HCT116 (cell line): Measurements from ENCODE around the gene HSPA9. TPM values are rescaled to one million over a fixed set of nuclear protein-coding genes. Genes with fewer than 3 reads are reported as not detected.

ENCODE experiments used
- ATAC-seq: fragments of 200-7000 bp; cut with Tn5 transposase; 2 replicates; pipeline ENCODE4 v1.9.1; 2020; ENCODE audit warnings: mild to moderate bottlenecking, moderate library complexity
- BruUV-seq: library from RNA; stranded (reverse); fragments of 400-500 nt; replicated peaks from 2 replicates; lab custom pipeline; 2021; lab: Mats Ljungman, UMichigan
- CTCF ChIA-PET: fragments of 300-600 bp; sonication (Branson Sonifier 250); formaldehyde crosslinking; loops from one replicate; lab custom pipeline; 2021; ENCODE audit warnings: antibody characterized with exemption; lab: Charles Lee
- POLR2A ChIA-PET: fragments of 300-600, 350-600 bp; sonication (Branson Sonifier 250); formaldehyde crosslinking; loops from one replicate; lab custom pipeline; 2021; ENCODE audit warnings: antibody characterized with exemption; lab: Charles Lee
- RAD21 ChIA-PET, 2 experiments: fragments of 300-600 bp; sonication (Branson Sonifier 250); formaldehyde crosslinking; loops; one replicate each; lab custom pipeline; 2023; ENCODE audit warnings: low total read pairs in 2 of 2; ENCODE audit not compliant: uncharacterized antibody in 2 of 2, unreplicated experiment in 2 of 2, low non-redundant PET in 1 of 2; lab: Charles Lee
- DNase-seq: peaks from one replicate; pipeline ENCODE4 v3.0.0-alpha.2; 2010; ENCODE audit warnings: low read depth, low spot score
- H2AFZ ChIP-seq: fragments of 200-600 bp; shearing (Covaris generic), sonication (generic); 2 replicates; pipeline ENCODE4 v1.6.1; 2017; ENCODE audit warnings: low read depth, mixed run types, mixed read lengths, antibody characterized with exemption, low read length; ENCODE audit not compliant: poor library complexity, severe bottlenecking
- H3K27ac ChIP-seq: 2 replicates; pipeline ENCODE4 v1.5.1; 2012; ENCODE audit warnings: low read depth, low read length
- H3K27me3 ChIP-seq: fragments of 200-600 bp; sonication (generic); 2 replicates; pipeline ENCODE4 v1.6.1; 2016; ENCODE audit warnings: mixed run types, low read length, mixed read lengths; ENCODE audit not compliant: insufficient read depth
- H3K36me3 ChIP-seq, 2 experiments: fragments of 200-500 bp in 1 of 2; fragments of 200-600 bp in 1 of 2; sonication (Bioruptor generic) in 1 of 2; sonication (generic) in 1 of 2; 2 replicates each; pipeline versions ENCODE4 v1.5.1 to v1.6.1; 2014 to 2016; ENCODE audit warnings: low read length in 2 of 2, inconsistent platforms in 1 of 2, mixed read lengths in 1 of 2, mixed run types in 1 of 2; ENCODE audit not compliant: insufficient read depth in 2 of 2, control insufficient read depth in 1 of 2
- H3K4me1 ChIP-seq, 2 experiments: fragments of 200-600 bp in 1 of 2; sonication (generic) in 1 of 2; 2 replicates each; pipeline versions ENCODE4 v1.5.1 to v1.6.1; 2012 to 2017; ENCODE audit warnings: low read length in 2 of 2, inconsistent platforms in 1 of 2, mild to moderate bottlenecking in 1 of 2, mixed read lengths in 1 of 2, mixed run types in 1 of 2, moderate library complexity in 1 of 2; ENCODE audit not compliant: insufficient read depth in 2 of 2, control insufficient read depth in 1 of 2
- H3K4me2 ChIP-seq: fragments of 200-600 bp; sonication (generic); 2 replicates; pipeline ENCODE4 v1.6.1; 2017; ENCODE audit warnings: mixed run types, low read length, mixed read lengths
- H3K4me3 ChIP-seq, 2 experiments: fragments of 200-600 bp in 1 of 2; sonication (generic) in 1 of 2; replicated peaks in 1 of 2; 2 replicates each; pipeline ENCODE4 v1.5.1; 2011 to 2016; ENCODE audit warnings: low read length in 2 of 2, control low read depth in 1 of 2, low read depth in 1 of 2, mild to moderate bottlenecking in 1 of 2, mixed read lengths in 1 of 2, mixed run types in 1 of 2
- H3K79me2 ChIP-seq: fragments of 200-600 bp; sonication (generic); 2 replicates; pipeline ENCODE4 v1.6.1; 2017; ENCODE audit warnings: mild to moderate bottlenecking, mixed run types, low read length, moderate library complexity, mixed read lengths; ENCODE audit not compliant: insufficient read depth
- H3K9ac ChIP-seq: fragments of 200-600 bp; sonication (generic); 2 replicates; pipeline ENCODE4 v1.6.1; 2016; ENCODE audit warnings: low read length, mixed read lengths
- H3K9me2 ChIP-seq: fragments of 200-600 bp; sonication (generic), shearing (Covaris generic); 2 replicates; pipeline ENCODE4 v1.6.1; 2017; ENCODE audit warnings: mixed run types, mild to moderate bottlenecking, moderate library complexity; ENCODE audit not compliant: insufficient read depth
- H3K9me3 ChIP-seq, 2 experiments: fragments of 200-500 bp in 1 of 2; fragments of 200-600 bp in 1 of 2; sonication (Bioruptor generic) in 1 of 2; sonication (generic) in 1 of 2; 2 replicates each; pipeline ENCODE4 v1.6.1; 2014 to 2017; ENCODE audit warnings: low read length in 2 of 2, mixed read lengths in 2 of 2, inconsistent platforms in 1 of 2, low read depth in 1 of 2, mild to moderate bottlenecking in 1 of 2, mixed run types in 1 of 2, moderate library complexity in 1 of 2; ENCODE audit not compliant: control insufficient read depth in 1 of 2, insufficient read depth in 1 of 2
- H4K20me1 ChIP-seq: fragments of 200-600 bp; sonication (generic), shearing (Covaris generic); 2 replicates; pipeline ENCODE4 v1.6.1; 2017; ENCODE audit warnings: mixed run types, mild to moderate bottlenecking, moderate library complexity; ENCODE audit not compliant: insufficient read depth
- CBX3 ChIP-seq: IDR thresholded peaks from 2 replicates; pipeline ENCODE4 v1.6.1; 2012; ENCODE audit warnings: low read depth
- CEBPB ChIP-seq: IDR thresholded peaks from 2 replicates; pipeline ENCODE4 v1.6.1; 2012; ENCODE audit warnings: low read depth
- CTCF ChIP-seq, 3 experiments: fragments of 200-600 bp in 1 of 3; sonication (generic) in 1 of 3; IDR thresholded peaks in 2 of 3; conservative IDR thresholded peaks in 1 of 3; 2 replicates each; pipeline ENCODE4 v1.5.1; 2012 to 2017; ENCODE audit warnings: low read depth in 2 of 3, low read length in 2 of 3, antibody characterized with exemption in 1 of 3, borderline replicate concordance in 1 of 3, control low read depth in 1 of 3, mild to moderate bottlenecking in 1 of 3, mixed read lengths in 1 of 3, mixed run types in 1 of 3, moderate library complexity in 1 of 3; ENCODE audit not compliant: insufficient read depth in 1 of 3
- EGR1 ChIP-seq: IDR thresholded peaks from 2 replicates; pipeline ENCODE4 v1.6.1; 2012; ENCODE audit warnings: low read depth
- EZH2phosphoT487 ChIP-seq: fragments of 200-600 bp; IDR thresholded peaks from 2 replicates; pipeline ENCODE4 v1.6.1; 2018; ENCODE audit warnings: antibody characterized with exemption, borderline replicate concordance
- FOSL1 ChIP-seq: IDR thresholded peaks from 2 replicates; pipeline ENCODE4 v1.6.1; 2012; ENCODE audit warnings: low read depth
- MAX ChIP-seq: IDR thresholded peaks from 2 replicates; pipeline ENCODE4 v1.6.1; 2012
- RAD21 ChIP-seq: IDR thresholded peaks from 2 replicates; pipeline ENCODE4 v1.6.1; 2012; ENCODE audit warnings: low read depth, mild to moderate bottlenecking
- REST ChIP-seq: IDR thresholded peaks from 2 replicates; pipeline ENCODE4 v1.6.1; 2012; ENCODE audit warnings: low read depth
- SIN3A ChIP-seq: IDR thresholded peaks from 2 replicates; pipeline ENCODE4 v1.6.1; 2012; ENCODE audit warnings: low read depth
- SP1 ChIP-seq: IDR thresholded peaks from 2 replicates; pipeline ENCODE4 v1.6.1; 2012; ENCODE audit warnings: low read depth
- SRF ChIP-seq: IDR thresholded peaks from 2 replicates; pipeline ENCODE4 v1.6.1; 2012; ENCODE audit warnings: low read depth
- ZBTB33 ChIP-seq: IDR thresholded peaks from 2 replicates; pipeline ENCODE4 v1.6.1; 2011; ENCODE audit warnings: mild to moderate bottlenecking, low read length, moderate library complexity; ENCODE audit not compliant: insufficient replicate concordance; ENCODE audit errors: extremely low read depth
- ZFX ChIP-seq: fragments of 450-650 bp; IDR thresholded peaks from 2 replicates; pipeline ENCODE4 v1.6.1; 2017
- intact Hi-C: fragments of 100-400 bp; cut with micrococcal nuclease; formaldehyde crosslinking; loops from 2 replicates; pipeline ENCODE4 v1.10.0; 2022
- total RNA-seq: library from RNA; stranded (reverse); gene quantifications from one replicate; pipeline ENCODE4 v1.2.1, GENCODE V29; 2021; ENCODE audit not compliant: unreplicated experiment

Gene HSPA9
- total RNA-seq, 1 experiment from 2014 or later: 486 TPM

DNA sequence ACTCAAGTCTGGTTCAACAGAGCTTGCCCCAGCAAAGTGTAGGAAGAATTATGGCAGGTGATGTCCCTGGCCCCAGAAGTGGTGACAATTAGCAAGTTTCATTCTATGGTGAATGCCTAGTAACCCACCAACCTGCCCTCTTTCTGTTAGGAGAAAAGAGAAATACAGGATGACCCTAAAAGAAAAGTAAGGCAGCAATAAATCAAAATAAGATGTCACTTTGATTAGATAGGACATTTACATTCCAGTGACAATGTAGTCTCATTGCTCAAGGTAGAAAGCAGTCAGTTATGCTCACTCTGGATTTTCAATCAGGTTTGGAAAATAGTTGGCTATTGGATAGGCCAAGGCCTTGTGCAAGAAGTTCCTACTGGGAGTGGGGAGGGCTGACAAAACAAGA is 5.6 kb upstream of the HSPA9 start:
- Histone ChIP-seq H3K9me2 (no peaks in the 10 kb centered on the region), H3K27me3 (no peaks in the 10 kb centered on the region), H3K36me3 (no peaks in the 10 kb centered on the region), H3K9ac (no peak overlapping the region), H3K4me2 (no peak overlapping the region), H3K4me1 (peaks cover 5 to 13% of the 10 kb centered on the region in 2 experiments; a peak in 3 of 4 replicates), H3K4me3 (no peak overlapping the region), H4K20me1 (no peaks in the 10 kb centered on the region), H3K27ac (no peak overlapping the region), H3K9me3 (no peaks in the 10 kb centered on the region), H3K79me2 (no peaks in the 10 kb centered on the region), H2AFZ (no peak overlapping the region)
- DNase-seq (no peak), ATAC-seq (no peak)
- CTCF ChIA-PET: no interaction called here
- no TSS peak for BruUV-seq
- POLR2A ChIA-PET: no interaction called here
- intact Hi-C loops: no loop called here
- RAD21 ChIA-PET: no interaction called here
- TF ChIP-seq MAX (no peak), REST (no peak), ZFX (no peak)

- ATAC-seq (no peak), DNase-seq (no peak)
- Histone ChIP-seq H3K9me2 (no peaks in the 10 kb centered on the region), H2AFZ (no peak overlapping the region), H3K4me2 (no peak overlapping the region), H3K4me3 (no peak overlapping the region), H3K79me2 (peaks cover 3% of the 10 kb centered on the region), H3K9me3 (no peaks in the 10 kb centered on the region), H3K27ac (no peak overlapping the region), H3K9ac (no peak overlapping the region), H3K4me1 (peaks cover 5 to 15% of the 10 kb centered on the region in 2 experiments; a peak in 3 of 4 replicates), H4K20me1 (no peaks in the 10 kb centered on the region), H3K36me3 (no peaks in the 10 kb centered on the region), H3K27me3 (no peaks in the 10 kb centered on the region)
- RAD21 ChIA-PET: interaction anchor here in 1 of 2 experiments (1.0 kb wide), 1 partner anchor 683 kb away, joined by 4 read pairs; no protein-coding TSS in a partner anchor
- CTCF ChIA-PET: interaction anchor here (0.8 to 1.2 kb wide), 8 partner anchors 8 to 696 kb away, joined by 3 to 7 read pairs (median 4); no protein-coding TSS in a partner anchor
- intact Hi-C loops: no loop called here
- POLR2A ChIA-PET: interaction anchor here (1.2 kb wide), 1 partner anchor 37 kb away, joined by 3 read pairs; the partner anchor contains the start of gene ETF1
- no TSS peak for BruUV-seq
- no peak for TF ChIP-seq EZH2phosphoT487
- TF ChIP-seq RAD21: no peak
- TF ChIP-seq SIN3A: no peak
- no peak for TF ChIP-seq EGR1
- no peak for TF ChIP-seq CBX3
- no peak for TF ChIP-seq ZBTB33
- no peak for TF ChIP-seq FOSL1
- no peak for TF ChIP-seq SRF
- no peak for TF ChIP-seq CEBPB
- no peak for TF ChIP-seq CTCF (IDR thresholded peaks at IDR 0.05 in 2 of 3, conservative IDR thresholded peaks at IDR 0.05 in 1 of 3; ENCODE audit: borderline replicate concordance in 1 of 3, insufficient read depth in 1 of 3, low read depth in 2 of 3, low read length in 2 of 3)
- no peak for TF ChIP-seq SP1
These were observed 4.8 kb upstream of the HSPA9 start for GRCh38 chr5:138580001-138580400.
